ENCODE data around the gene NT5M. TPM values are rescaled to one million over a fixed set of nuclear protein-coding genes. Genes with fewer than 3 reads are reported as not detected.

The NT5M gene
- total RNA-seq, 1 experiment from 2014 or later: 10.2 TPM

GRCh38 chr17:17366235-17366634 lies 63.1 kb downstream of the NT5M start:
- Histone ChIP-seq H4K20me1 (ENCODE audit: insufficient read depth) (no peaks in the 10 kb centered on the region), H3K9me2 (ENCODE audit: insufficient read depth) (no peaks in the 10 kb centered on the region), H3K36me3 (ENCODE audit: control insufficient read depth in 1 of 2, insufficient read depth in 2 of 2, low read length in 2 of 2) (no peaks in the 10 kb centered on the region), H3K79me2 (ENCODE audit: insufficient read depth, low read length) (no peaks in the 10 kb centered on the region), H3K27me3 (ENCODE audit: insufficient read depth, low read length) (no peaks in the 10 kb centered on the region), H3K4me2 (ENCODE audit: low read length) (no peak overlapping the region), H3K9ac (ENCODE audit: low read length) (no peak overlapping the region), H3K27ac (ENCODE audit: low read depth, low read length) (no peak overlapping the region), H2AFZ (ENCODE audit: low read depth, low read length, poor library complexity, severe bottlenecking) (no peak overlapping the region), H3K4me3 (replicated peaks in 1 of 2; ENCODE audit: low read depth in 1 of 2, low read length in 2 of 2) (no peak overlapping the region), H3K9me3 (ENCODE audit: control insufficient read depth in 1 of 2, insufficient read depth in 1 of 2, low read depth in 1 of 2, low read length in 2 of 2) (peaks cover 0 to 8% of the 10 kb centered on the region in 2 experiments; a peak in 1 of 4 replicates), H3K4me1 (ENCODE audit: control insufficient read depth in 1 of 2, insufficient read depth in 2 of 2, low read length in 2 of 2) (no peaks in the 10 kb centered on the region)
- TF ChIP-seq CEBPB (IDR thresholded peaks at IDR 0.05; ENCODE audit: low read depth) (no peak), CBX3 (IDR thresholded peaks at IDR 0.05; ENCODE audit: low read depth) (no peak), POLR2AphosphoS5 (IDR thresholded peaks at IDR 0.05; ENCODE audit: low read depth, low read length) (no peak), EZH2phosphoT487 (IDR thresholded peaks at IDR 0.05; ENCODE audit: borderline replicate concordance) (no peak), RAD21 (IDR thresholded peaks at IDR 0.05; ENCODE audit: low read depth) (no peak), EGR1 (IDR thresholded peaks at IDR 0.05; ENCODE audit: low read depth) (no peak), FOSL1 (IDR thresholded peaks at IDR 0.05; ENCODE audit: low read depth) (no peak), SP1 (IDR thresholded peaks at IDR 0.05; ENCODE audit: low read depth) (no peak), ZNF274 (IDR thresholded peaks at IDR 0.05; ENCODE audit: low read depth, low read length) (no peak), JUND (IDR thresholded peaks at IDR 0.05) (no peak), TCF7L2 (IDR thresholded peaks at IDR 0.05; ENCODE audit: borderline replicate concordance, extremely low read depth, insufficient read depth, insufficient read length) (no peak), YY1 (IDR thresholded peaks at IDR 0.05; ENCODE audit: extremely low read depth, insufficient replicate concordance, low read depth, low read length) (no peak), ZFX (IDR thresholded peaks at IDR 0.05) (no peak), EZH2 (IDR thresholded peaks at IDR 0.05) (no peak)
- TF ChIP-seq, protein P1, sequence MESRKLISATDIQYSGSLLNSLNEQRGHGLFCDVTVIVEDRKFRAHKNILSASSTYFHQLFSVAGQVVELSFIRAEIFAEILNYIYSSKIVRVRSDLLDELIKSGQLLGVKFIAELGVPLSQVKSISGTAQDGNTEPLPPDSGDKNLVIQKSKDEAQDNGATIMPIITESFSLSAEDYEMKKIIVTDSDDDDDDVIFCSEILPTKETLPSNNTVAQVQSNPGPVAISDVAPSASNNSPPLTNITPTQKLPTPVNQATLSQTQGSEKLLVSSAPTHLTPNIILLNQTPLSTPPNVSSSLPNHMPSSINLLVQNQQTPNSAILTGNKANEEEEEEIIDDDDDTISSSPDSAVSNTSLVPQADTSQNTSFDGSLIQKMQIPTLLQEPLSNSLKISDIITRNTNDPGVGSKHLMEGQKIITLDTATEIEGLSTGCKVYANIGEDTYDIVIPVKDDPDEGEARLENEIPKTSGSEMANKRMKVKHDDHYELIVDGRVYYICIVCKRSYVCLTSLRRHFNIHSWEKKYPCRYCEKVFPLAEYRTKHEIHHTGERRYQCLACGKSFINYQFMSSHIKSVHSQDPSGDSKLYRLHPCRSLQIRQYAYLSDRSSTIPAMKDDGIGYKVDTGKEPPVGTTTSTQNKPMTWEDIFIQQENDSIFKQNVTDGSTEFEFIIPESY (IDR thresholded peaks at IDR 0.05; ENCODE audit: extremely low read depth, insufficient replicate concordance, low read length): no peak
- TF ChIP-seq, protein P2, sequence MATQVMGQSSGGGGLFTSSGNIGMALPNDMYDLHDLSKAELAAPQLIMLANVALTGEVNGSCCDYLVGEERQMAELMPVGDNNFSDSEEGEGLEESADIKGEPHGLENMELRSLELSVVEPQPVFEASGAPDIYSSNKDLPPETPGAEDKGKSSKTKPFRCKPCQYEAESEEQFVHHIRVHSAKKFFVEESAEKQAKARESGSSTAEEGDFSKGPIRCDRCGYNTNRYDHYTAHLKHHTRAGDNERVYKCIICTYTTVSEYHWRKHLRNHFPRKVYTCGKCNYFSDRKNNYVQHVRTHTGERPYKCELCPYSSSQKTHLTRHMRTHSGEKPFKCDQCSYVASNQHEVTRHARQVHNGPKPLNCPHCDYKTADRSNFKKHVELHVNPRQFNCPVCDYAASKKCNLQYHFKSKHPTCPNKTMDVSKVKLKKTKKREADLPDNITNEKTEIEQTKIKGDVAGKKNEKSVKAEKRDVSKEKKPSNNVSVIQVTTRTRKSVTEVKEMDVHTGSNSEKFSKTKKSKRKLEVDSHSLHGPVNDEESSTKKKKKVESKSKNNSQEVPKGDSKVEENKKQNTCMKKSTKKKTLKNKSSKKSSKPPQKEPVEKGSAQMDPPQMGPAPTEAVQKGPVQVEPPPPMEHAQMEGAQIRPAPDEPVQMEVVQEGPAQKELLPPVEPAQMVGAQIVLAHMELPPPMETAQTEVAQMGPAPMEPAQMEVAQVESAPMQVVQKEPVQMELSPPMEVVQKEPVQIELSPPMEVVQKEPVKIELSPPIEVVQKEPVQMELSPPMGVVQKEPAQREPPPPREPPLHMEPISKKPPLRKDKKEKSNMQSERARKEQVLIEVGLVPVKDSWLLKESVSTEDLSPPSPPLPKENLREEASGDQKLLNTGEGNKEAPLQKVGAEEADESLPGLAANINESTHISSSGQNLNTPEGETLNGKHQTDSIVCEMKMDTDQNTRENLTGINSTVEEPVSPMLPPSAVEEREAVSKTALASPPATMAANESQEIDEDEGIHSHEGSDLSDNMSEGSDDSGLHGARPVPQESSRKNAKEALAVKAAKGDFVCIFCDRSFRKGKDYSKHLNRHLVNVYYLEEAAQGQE (IDR thresholded peaks at IDR 0.05; ENCODE audit: low read depth): no peak
- TF ChIP-seq, protein P3, sequence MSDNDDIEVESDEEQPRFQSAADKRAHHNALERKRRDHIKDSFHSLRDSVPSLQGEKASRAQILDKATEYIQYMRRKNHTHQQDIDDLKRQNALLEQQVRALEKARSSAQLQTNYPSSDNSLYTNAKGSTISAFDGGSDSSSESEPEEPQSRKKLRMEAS (IDR thresholded peaks at IDR 0.05): no peak
- POLR2A ChIA-PET: no interaction called here
- DNase-seq (ENCODE audit: low read depth, low spot score): no peak
- CTCF ChIA-PET: interaction anchor here (1.4 kb wide), 1 partner anchor 21 kb away, joined by 3 read pairs; no protein-coding TSS in a partner anchor
- no TSS peak for BruUV-seq (replicated peaks)
- no peak for ATAC-seq
- RAD21 ChIA-PET (ENCODE audit: low non-redundant PET in 1 of 2, low total read pairs in 2 of 2, uncharacterized antibody in 2 of 2, unreplicated experiment in 2 of 2): no interaction called here
- intact Hi-C loops (cut with micrococcal nuclease): no loop called here
